HEK293 (cell line): ENCODE data around the gene ADNP.

Experiments used
- MEIS1 ChIP-seq: sonication (generic); formaldehyde crosslinking; IDR thresholded peaks from 2 replicates; pipeline ENCODE4 v1.8.1; 2022; ENCODE audit warnings: missing genetic modification reagents, mild to moderate bottlenecking, borderline replicate concordance
- REST ChIP-seq: fragments of 450-650 bp; formaldehyde crosslinking; IDR thresholded peaks from 2 replicates; pipeline ENCODE4 v1.5.1; 2016; ENCODE audit warnings: missing biosample characterization, missing genetic modification characterization
- SETDB1 ChIP-seq: IDR thresholded peaks from one replicate; pipeline ENCODE4 v1.6.1; 2017; ENCODE audit warnings: mild to moderate bottlenecking, low read length, moderate library complexity, mixed read lengths; ENCODE audit not compliant: insufficient read length
- YY1 ChIP-seq: fragments of 450-650 bp; formaldehyde crosslinking; IDR thresholded peaks from 2 replicates; pipeline ENCODE4 v1.5.1; 2018; ENCODE audit warnings: missing biosample characterization, missing genetic modification characterization
- ZBTB7A ChIP-seq: fragments of 450-650 bp; formaldehyde crosslinking; IDR thresholded peaks from 2 replicates; pipeline ENCODE4 v1.5.1; 2016; ENCODE audit warnings: low read depth, missing biosample characterization, missing genetic modification characterization
- ZNF76 ChIP-seq: fragments of 450-650 bp; formaldehyde crosslinking; IDR thresholded peaks from 2 replicates; pipeline ENCODE4; 2016; ENCODE audit warnings: low read depth, missing biosample characterization, missing genetic modification characterization, borderline replicate concordance
- TF ChIP-seq, protein P1 (sequence below): fragments of 450-650 bp; formaldehyde crosslinking; IDR thresholded peaks from 2 replicates; pipeline ENCODE4 v1.5.1; 2016; ENCODE audit warnings: missing biosample characterization, missing genetic modification characterization

DNA sequence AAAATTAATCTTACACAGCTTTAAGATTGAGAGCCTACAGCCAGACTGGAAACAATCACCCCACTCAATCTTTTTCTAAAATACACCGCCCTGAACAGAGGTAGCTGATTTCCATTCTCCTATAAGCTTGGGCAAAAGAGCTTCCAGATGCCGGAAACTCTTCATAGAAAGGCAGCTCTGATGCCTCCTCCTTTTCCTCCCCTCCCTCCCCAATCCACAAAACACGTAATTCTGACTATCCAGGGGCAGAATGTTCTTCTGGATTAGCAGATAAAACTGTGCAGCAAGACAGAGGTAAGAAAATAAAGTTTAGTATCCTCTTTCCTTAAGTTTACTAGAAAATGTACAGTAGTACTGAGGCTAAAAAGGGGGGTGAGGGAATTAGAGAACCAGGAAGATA is 15.8 kb downstream of the ADNP start:
- TF ChIP-seq, protein P1, sequence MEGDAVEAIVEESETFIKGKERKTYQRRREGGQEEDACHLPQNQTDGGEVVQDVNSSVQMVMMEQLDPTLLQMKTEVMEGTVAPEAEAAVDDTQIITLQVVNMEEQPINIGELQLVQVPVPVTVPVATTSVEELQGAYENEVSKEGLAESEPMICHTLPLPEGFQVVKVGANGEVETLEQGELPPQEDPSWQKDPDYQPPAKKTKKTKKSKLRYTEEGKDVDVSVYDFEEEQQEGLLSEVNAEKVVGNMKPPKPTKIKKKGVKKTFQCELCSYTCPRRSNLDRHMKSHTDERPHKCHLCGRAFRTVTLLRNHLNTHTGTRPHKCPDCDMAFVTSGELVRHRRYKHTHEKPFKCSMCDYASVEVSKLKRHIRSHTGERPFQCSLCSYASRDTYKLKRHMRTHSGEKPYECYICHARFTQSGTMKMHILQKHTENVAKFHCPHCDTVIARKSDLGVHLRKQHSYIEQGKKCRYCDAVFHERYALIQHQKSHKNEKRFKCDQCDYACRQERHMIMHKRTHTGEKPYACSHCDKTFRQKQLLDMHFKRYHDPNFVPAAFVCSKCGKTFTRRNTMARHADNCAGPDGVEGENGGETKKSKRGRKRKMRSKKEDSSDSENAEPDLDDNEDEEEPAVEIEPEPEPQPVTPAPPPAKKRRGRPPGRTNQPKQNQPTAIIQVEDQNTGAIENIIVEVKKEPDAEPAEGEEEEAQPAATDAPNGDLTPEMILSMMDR (tag by site-specific recombination), result no peak
- no peak for TF ChIP-seq ZBTB7A
- no peak for TF ChIP-seq MEIS1 (CRISPR knock-in tag)
- TF ChIP-seq SETDB1, result no peak
- no peak for TF ChIP-seq YY1 (tag by site-specific recombination)
- TF ChIP-seq REST (tag by site-specific recombination), result no peak
- no peak for TF ChIP-seq ZNF76
